Keratinocyte (primary cell): ENCODE data around the gene SPAG16.

ENCODE experiments used
- CTCF ChIP-seq, 3 experiments: IDR thresholded peaks in 1 of 3; conservative IDR thresholded peaks in 1 of 3; optimal IDR thresholded peaks in 1 of 3; 2 replicates in 2 of 3; 3 replicates in 1 of 3; pipeline versions ENCODE3 to v1.5.1; 2011; ENCODE audit warnings: low read length in 3 of 3, mild to moderate bottlenecking in 3 of 3, moderate library complexity in 2 of 3, control low read depth in 1 of 3, inconsistent platforms in 1 of 3; ENCODE audit not compliant: insufficient read depth in 2 of 3; ENCODE audit errors: extremely low read depth in 1 of 3
- EZH2 ChIP-seq: IDR thresholded peaks from one replicate; pipeline ENCODE4 v1.6.1; 2012; ENCODE audit warnings: inconsistent platforms, mild to moderate bottlenecking, low read length, moderate library complexity

GRCh38 chr2:214180071-214180470, 895.8 kb downstream of the SPAG16 start:
- TF ChIP-seq CTCF (optimal IDR thresholded peaks at IDR 0.05 in 1 of 3, IDR thresholded peaks at IDR 0.05 in 1 of 3, conservative IDR thresholded peaks at IDR 0.05 in 1 of 3; ENCODE audit: extremely low read depth in 1 of 3, insufficient read depth in 2 of 3, low read length in 3 of 3) (no peak), EZH2 (no peak)
